Measurements from ENCODE around the gene IKBKG. TPM values are rescaled to one million over a fixed set of nuclear protein-coding genes. Genes with fewer than 3 reads are reported as not detected.
"Not testable (repeated sequence)": the region's sequence is repeated elsewhere in the genome, so short reads cannot be mapped to it uniquely, and the experiment has no call there.

Gene IKBKG
- total RNA-seq, 1 donor from 2014 or later, result 14.0 TPM

GRCh38 chrX:154605566-154605965 lies 58.1 kb downstream of the IKBKG start:
- DNase-seq, result no peak

DNA sequence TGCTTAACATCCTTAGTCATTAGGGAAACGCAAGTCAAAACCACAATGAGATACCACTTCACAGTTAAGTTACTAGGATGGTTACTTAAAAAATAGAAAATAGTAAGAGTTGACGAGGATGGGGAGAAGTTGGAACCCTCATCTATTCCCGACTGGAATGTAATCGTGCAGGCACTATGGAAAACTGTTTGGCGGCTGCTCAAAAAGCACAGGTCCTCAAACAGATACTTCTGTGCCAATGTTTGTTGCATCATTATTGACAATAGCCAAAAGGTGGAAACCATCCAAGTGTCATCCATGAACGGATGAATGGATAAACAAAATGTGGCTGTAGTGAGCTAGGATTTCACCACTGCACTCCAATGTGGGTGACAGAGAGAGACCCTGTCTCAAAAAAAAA lies 60.0 kb downstream of the IKBKG start:
- DNase-seq, result no peak

DNA sequence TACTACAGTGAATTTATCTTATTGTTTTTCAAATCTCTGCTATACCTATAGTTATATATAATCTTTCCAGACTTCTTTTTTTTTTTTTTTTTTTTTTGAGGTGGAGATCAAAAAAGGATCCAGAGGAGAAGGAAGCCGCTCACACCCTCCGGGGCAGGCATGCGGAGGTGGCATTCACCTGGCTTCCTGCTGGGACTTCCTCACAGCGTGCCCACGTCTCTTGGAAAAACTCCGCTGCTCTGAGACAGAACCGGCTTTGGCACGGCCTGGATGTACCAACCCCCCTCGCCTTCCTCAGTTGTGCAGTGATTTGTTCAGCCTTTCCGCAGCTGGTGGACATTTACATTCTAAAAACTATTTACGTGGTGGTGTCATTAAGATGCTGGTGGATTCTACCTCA lies 60.6 kb downstream of the IKBKG start:
- DNase-seq, result not testable (repeated sequence)

DNA sequence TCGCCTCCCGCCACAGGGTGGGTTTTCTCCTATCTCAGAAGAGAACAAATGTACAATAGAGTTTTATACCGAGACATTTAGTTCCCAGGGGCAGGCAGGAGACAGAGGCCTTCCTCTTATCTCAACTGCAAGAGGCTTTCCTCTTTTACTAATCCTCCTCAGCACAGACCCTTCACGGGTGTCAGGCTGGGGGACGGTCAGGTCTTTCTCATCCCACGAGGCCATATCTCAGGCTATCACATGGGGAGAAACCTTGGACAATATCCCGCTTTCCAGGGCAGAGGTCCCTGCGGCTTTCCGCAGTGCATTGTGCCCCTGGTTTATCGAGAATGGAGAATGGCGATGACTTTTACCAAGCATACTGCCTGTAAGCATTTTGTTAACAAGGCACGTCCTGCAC lies 61.4 kb downstream of the IKBKG start:
- not testable (repeated sequence) for DNase-seq

DNA sequence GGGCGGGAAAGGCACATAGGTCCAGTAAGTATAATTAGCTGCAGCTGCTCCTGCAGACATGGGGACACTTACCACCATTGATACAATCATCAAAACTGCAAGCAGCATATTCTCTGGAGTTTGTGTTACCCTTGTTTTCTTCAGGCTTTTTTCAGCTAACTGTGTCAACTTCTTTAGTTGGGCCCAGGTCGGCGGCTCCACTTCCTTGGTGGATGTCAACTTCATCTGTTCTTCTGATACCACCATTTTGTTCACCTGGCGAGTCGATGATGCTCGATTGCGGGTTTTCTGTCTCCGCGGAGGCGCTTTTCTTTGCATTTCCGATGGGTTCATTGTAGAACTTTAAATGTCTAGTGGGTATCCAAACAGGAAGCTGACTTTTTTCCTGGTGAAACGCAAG lies 63.7 kb downstream of the IKBKG start:
- not testable (repeated sequence) for DNase-seq

DNA sequence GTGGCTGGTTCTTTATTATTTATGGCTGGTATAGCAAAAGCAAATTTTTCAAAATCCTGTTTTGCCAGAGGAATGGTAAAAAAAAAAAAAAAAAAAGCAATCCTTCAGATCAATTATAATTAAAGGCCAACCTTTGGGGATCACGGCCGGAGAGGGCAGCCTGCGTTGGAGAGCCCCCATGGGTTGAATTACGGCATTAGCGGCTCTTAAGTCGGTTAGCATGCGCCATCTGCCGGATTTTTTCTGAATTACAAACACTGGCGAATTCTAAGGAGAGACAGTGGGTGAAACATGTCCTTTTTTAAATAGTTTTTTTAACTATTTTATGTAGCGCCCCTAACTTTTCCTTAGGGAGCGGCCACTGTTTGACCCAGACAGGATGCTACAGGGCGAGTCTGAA lies 66.2 kb downstream of the IKBKG start:
- not testable (repeated sequence) for DNase-seq

Small RNA genes lying within 50 kb of the gene (small RNA-seq; reads per million reads assigned to genes)
- gene AC244090.1 (ENCODE audit: low replicate concordance), result not detected

Other genes starting within 250 kb of the IKBKG start
- gene FLNA, start 173.0 kb upstream of the IKBKG start, total RNA-seq, result 406 TPM
- gene EMD, start 168.3 kb upstream of the IKBKG start, total RNA-seq, result 23.1 TPM
- gene RPL10, start 149.2 kb upstream of the IKBKG start, total RNA-seq, result 9,585 TPM
- 49.2 TPM for gene DNASE1L1, start 138.4 kb upstream of the IKBKG start, total RNA-seq
- gene TAFAZZIN, start 136.1 kb upstream of the IKBKG start, total RNA-seq, result 17.0 TPM
- gene ATP6AP1, start 118.9 kb upstream of the IKBKG start, total RNA-seq, result 81.8 TPM
- 91.6 TPM for gene GDI1, start 110.5 kb upstream of the IKBKG start, total RNA-seq
- 27.5 TPM for gene FAM50A, start 103.5 kb upstream of the IKBKG start, total RNA-seq
- gene PLXNA3, start 89.3 kb upstream of the IKBKG start, total RNA-seq, result 15.4 TPM
- 23.8 TPM for gene LAGE3, start 68.3 kb upstream of the IKBKG start, total RNA-seq
- gene UBL4A, start 61.0 kb upstream of the IKBKG start, total RNA-seq, result 71.7 TPM
- gene SLC10A3, start 57.0 kb upstream of the IKBKG start, total RNA-seq, result 16.3 TPM
- 20.6 TPM for gene FAM3A, start 31.4 kb upstream of the IKBKG start, total RNA-seq
- 15.0 TPM for gene G6PD, start 774 bp upstream of the IKBKG start, total RNA-seq
- not detected for gene CTAG1A, start 37.5 kb downstream of the IKBKG start, total RNA-seq
- gene CTAG1B, start 71.7 kb downstream of the IKBKG start, total RNA-seq, result not detected
- gene CTAG2, start 106.0 kb downstream of the IKBKG start, total RNA-seq, result not detected
- gene GAB3, start 203.5 kb downstream of the IKBKG start, total RNA-seq, result 9.0 TPM
- 32.2 TPM for gene DKC1, start 215.2 kb downstream of the IKBKG start, total RNA-seq

All from tongue (tissue), 3 donors.